HepG2 (cell line): ENCODE data around the gene PEX5L. TPM values are rescaled to one million over a fixed set of nuclear protein-coding genes. Genes with fewer than 3 reads are reported as not detected.

Experiments
- ATAC-seq: fragments of 200-7000 bp; cut with Tn5 transposase; 3 replicates; pipeline ENCODE4 v1.9.1; 2020; ENCODE audit warnings: mild to moderate bottlenecking, moderate library complexity
- BruUV-seq: library from RNA; stranded (reverse); fragments of 400-500 nt; replicated peaks from 2 replicates; lab custom pipeline; 2021; lab: Mats Ljungman, UMichigan
- CTCF ChIA-PET: fragments of 300-600 bp; formaldehyde crosslinking; extraction: SDS; loops from one replicate; lab custom pipeline; 2021; ENCODE audit warnings: low total read pairs, inconsistent platforms, low intra/inter-chr PET ratio; lab: Yijun Ruan, JAX
- POLR2A ChIA-PET: fragments of 350-600 bp; sonication (Branson Sonifier 250); formaldehyde crosslinking; loops from one replicate; lab custom pipeline; 2020; ENCODE audit warnings: antibody characterized with exemption, inconsistent platforms; lab: Yijun Ruan, JAX
- DNase-seq: peaks from one replicate; pipeline ENCODE4 v3.0.0-alpha.2; 2015; ENCODE audit warnings: low spot score
- FAIRE-seq: peaks from 3 replicates; lab custom pipeline; 2011; peaks lifted over from hg19 to GRCh38; lab: Jason Lieb, UNC
- H2AFZ ChIP-seq: one replicate; pipeline ENCODE4 v1.6.1; 2011; ENCODE audit warnings: low read length, inconsistent platforms
- H3K27ac ChIP-seq: fragments of 300-600 bp; 3 replicates; pipeline ENCODE4 v1.8.0; 2011; ENCODE audit warnings: mixed run types, mild to moderate bottlenecking, mixed read lengths, low read length, inconsistent platforms; ENCODE audit not compliant: insufficient read depth; ENCODE audit errors: extremely low read length
- H3K27me3 ChIP-seq, 2 experiments: fragments of 200-600 bp in 1 of 2; 2 replicates in 1 of 2; 3 replicates in 1 of 2; pipeline versions ENCODE4 v1.6.0 to v1.8.0; 2011; ENCODE audit warnings: low read length in 2 of 2, mild to moderate bottlenecking in 2 of 2, moderate library complexity in 2 of 2, inconsistent platforms in 1 of 2; ENCODE audit not compliant: insufficient read depth in 2 of 2, control insufficient read depth in 1 of 2
- H3K36me3 ChIP-seq, 2 experiments: fragments of 200-600 bp in 1 of 2; replicated peaks in 1 of 2; 2 replicates in 1 of 2; 3 replicates in 1 of 2; pipeline versions ENCODE4 v1.5.1 to v1.8.0; 2011; ENCODE audit warnings: low read length in 2 of 2, inconsistent platforms in 1 of 2; ENCODE audit not compliant: insufficient read depth in 2 of 2, control insufficient read depth in 1 of 2
- H3K4me1 ChIP-seq: 2 replicates; pipeline ENCODE4 v1.5.1; 2012; ENCODE audit warnings: low read length, inconsistent platforms; ENCODE audit not compliant: insufficient read depth
- H3K4me2 ChIP-seq: 2 replicates; pipeline ENCODE4 v1.6.0; 2011; ENCODE audit warnings: low read depth, low read length, inconsistent platforms
- H3K4me3 ChIP-seq, 3 experiments: fragments of 200-600 bp in 1 of 3; sonication (generic), shearing (Covaris generic) in 1 of 3; replicated peaks in 1 of 3; 2 replicates each; pipeline ENCODE4 v1.5.1; 2011 to 2016; ENCODE audit warnings: low read length in 3 of 3, inconsistent platforms in 2 of 3, low read depth in 2 of 3, mild to moderate bottlenecking in 2 of 3, control low read depth in 1 of 3, mixed read lengths in 1 of 3; ENCODE audit not compliant: insufficient read depth in 1 of 3
- H3K79me2 ChIP-seq: one replicate; pipeline ENCODE4 v1.6.1; 2011; ENCODE audit warnings: low read length, inconsistent platforms; ENCODE audit not compliant: insufficient read depth
- H3K9ac ChIP-seq: 2 replicates; pipeline ENCODE4 v1.6.0; 2011; ENCODE audit warnings: mild to moderate bottlenecking, low read depth, low read length, inconsistent platforms; ENCODE audit not compliant: insufficient read depth
- H3K9me3 ChIP-seq: 2 replicates; pipeline ENCODE4 v1.5.1; 2012; ENCODE audit warnings: mild to moderate bottlenecking, low read length
- H4K20me1 ChIP-seq: 2 replicates; pipeline ENCODE4 v1.6.0; 2011; ENCODE audit warnings: inconsistent platforms, mild to moderate bottlenecking, low read length, moderate library complexity; ENCODE audit not compliant: insufficient read depth
- ATF7 ChIP-seq, 2 experiments: fragments of 450-650 bp in 1 of 2; sonication (generic) in 1 of 2; formaldehyde crosslinking in 1 of 2; IDR thresholded peaks; 2 replicates each; pipeline versions ENCODE4 v1.4.0 to v1.6.1; 2016 to 2020; ENCODE audit warnings: antibody characterized with exemption in 1 of 2, mild to moderate bottlenecking in 1 of 2, missing genetic modification reagents in 1 of 2
- KLF9 ChIP-seq: IDR thresholded peaks from 2 replicates; pipeline ENCODE4 v1.6.1; 2016; ENCODE audit warnings: low read depth
- MATR3 ChIP-seq: sonication (generic); formaldehyde crosslinking; IDR thresholded peaks from 2 replicates; pipeline ENCODE4 v1.4.0; 2020; ENCODE audit warnings: missing genetic modification reagents
- NFE2L2 ChIP-seq: fragments of 150-350 bp; IDR thresholded peaks from 2 replicates; pipeline ENCODE4 v1.6.1; 2014; ENCODE audit warnings: low read length
- PHF8 ChIP-seq: sonication (generic); formaldehyde crosslinking; IDR thresholded peaks from 2 replicates; pipeline ENCODE4 v1.5.0; 2020; ENCODE audit warnings: missing genetic modification reagents
- RBFOX2 ChIP-seq: fragments of 200-400 bp; formaldehyde crosslinking; IDR thresholded peaks from 2 replicates; pipeline ENCODE4 v1.6.1; 2017; ENCODE audit warnings: low read depth, mild to moderate bottlenecking, low read length
- SUZ12 ChIP-seq: fragments of 150-350 bp; IDR thresholded peaks from 2 replicates; pipeline ENCODE4 v1.6.1; 2014; ENCODE audit warnings: low read depth, low read length
- ZFP90 ChIP-seq: sonication (generic); formaldehyde crosslinking; IDR thresholded peaks from 2 replicates; pipeline ENCODE4 v1.8.0; 2022; ENCODE audit warnings: missing genetic modification reagents, mild to moderate bottlenecking, inconsistent platforms, borderline replicate concordance
- ZFYVE20 ChIP-seq: sonication (generic); formaldehyde crosslinking; IDR thresholded peaks from 2 replicates; pipeline ENCODE4 v1.8.0; 2023; ENCODE audit warnings: low read depth, mild to moderate bottlenecking, moderate library complexity, missing genetic modification reagents, borderline replicate concordance
- ZNF12 ChIP-seq: sonication (generic); formaldehyde crosslinking; IDR thresholded peaks from 2 replicates; pipeline ENCODE4 v1.5.0; 2020; ENCODE audit warnings: missing genetic modification reagents
- ZNF460 ChIP-seq: sonication (generic); formaldehyde crosslinking; IDR thresholded peaks from 2 replicates; pipeline ENCODE4 v1.5.1; 2020; ENCODE audit warnings: missing genetic modification reagents, mild to moderate bottlenecking, borderline replicate concordance
- WGBS: methylation state at CpG from one replicate; pipeline ENCODE4 v1.1.6; 2017; ENCODE audit warnings: low lambda C conversion rate; 5-methylcytosine and 5-hydroxymethylcytosine counted together
- in situ Hi-C: cut with HindIII; loops from 2 replicates; pipeline ENCODE4 v1.10.0; 2017; ENCODE audit warnings: low pct_unique_long_range_greater_than_20kb; ENCODE audit not compliant: extremely low pct_ligation_motif_present
- intact Hi-C: fragments of 100-400 bp; cut with micrococcal nuclease; formaldehyde crosslinking; loops from one replicate; pipeline ENCODE4 v1.10.0; 2022; ENCODE audit not compliant: unreplicated experiment
- polyA plus RNA-seq, 8 experiments: library from polyadenylated mRNA; depleted of rRNA in 3 of 8; stranded (reverse) in 7 of 8; unstranded in 1 of 8; fragments of >200 nt; fragmentation: Illumina TruSeq in 4 of 8; extraction: Trizol in 4 of 8; gene quantifications; 2 replicates each; pipeline versions ENCODE4 v1.2.1 to v1.2.3, GENCODE V29; 2011 to 2016; ENCODE audit warnings: low read depth in 4 of 8, missing spikeins in 1 of 8, mixed read lengths in 1 of 8; ENCODE audit not compliant: insufficient read depth in 1 of 8
- total RNA-seq, 5 experiments: library from RNA; depleted of rRNA; stranded (reverse); fragments of >200 nt; fragmentation: Illumina TruSeq; extraction: Trizol; gene quantifications; 2 replicates each; pipeline ENCODE4 v1.2.3, GENCODE V29; 2016; ENCODE audit warnings: low read depth in 1 of 5
- TF ChIP-seq, protein P1 (sequence below): sonication (generic); formaldehyde crosslinking; IDR thresholded peaks from 2 replicates; pipeline ENCODE4 v1.8.0; 2022; ENCODE audit warnings: missing genetic modification reagents, mild to moderate bottlenecking, moderate library complexity, borderline replicate concordance
- TF ChIP-seq, protein P2 (sequence below): sonication (generic); formaldehyde crosslinking; IDR thresholded peaks from 2 replicates; pipeline ENCODE4 v1.8.0; 2022; ENCODE audit warnings: low read depth, missing genetic modification reagents
- TF ChIP-seq, protein P3 (sequence below): sonication (generic); formaldehyde crosslinking; IDR thresholded peaks from 2 replicates; pipeline ENCODE4 v1.8.1; 2023; ENCODE audit warnings: mild to moderate bottlenecking, moderate library complexity, missing genetic modification reagents
- TF ChIP-seq, protein P4 (sequence below): sonication (generic); formaldehyde crosslinking; IDR thresholded peaks from 2 replicates; pipeline ENCODE4 v1.8.0; 2022; ENCODE audit warnings: missing genetic modification reagents, low read depth, mild to moderate bottlenecking, borderline replicate concordance
- TF ChIP-seq, protein P5 (sequence below): sonication (generic); formaldehyde crosslinking; IDR thresholded peaks from 2 replicates; pipeline ENCODE4 v1.5.0; 2020; ENCODE audit warnings: mild to moderate bottlenecking, missing genetic modification reagents

Gene PEX5L
- total and polyA plus RNA-seq, 2 of the 13 experiments (the other 11 are each of a cell fraction or from before 2014, with no cell fraction given), result not detected

- Histone ChIP-seq H2AFZ (no peak overlapping the region), H3K4me1 (no peaks in the 10 kb centered on the region), H3K36me3 (no peaks in the 10 kb centered on the region), H3K4me3 (no peak overlapping the region), H3K4me2 (no peak overlapping the region), H3K79me2 (no peaks in the 10 kb centered on the region), H3K9ac (no peak overlapping the region), H3K27ac (no peak overlapping the region), H3K9me3 (no peaks in the 10 kb centered on the region), H3K27me3 (peaks cover 0 to 3% of the 10 kb centered on the region in 2 experiments; a peak in 1 of 5 replicates), H4K20me1 (no peaks in the 10 kb centered on the region)
- FAIRE-seq (no peak), ATAC-seq (no peak), DNase-seq (no peak)
- intact Hi-C loops (no loop called here), in situ Hi-C loops (no loop called here)
- BruUV-seq, result no TSS peak
- ChIA-PET POLR2A (no interaction called here), CTCF (no interaction called here)
- TF ChIP-seq, protein P1, sequence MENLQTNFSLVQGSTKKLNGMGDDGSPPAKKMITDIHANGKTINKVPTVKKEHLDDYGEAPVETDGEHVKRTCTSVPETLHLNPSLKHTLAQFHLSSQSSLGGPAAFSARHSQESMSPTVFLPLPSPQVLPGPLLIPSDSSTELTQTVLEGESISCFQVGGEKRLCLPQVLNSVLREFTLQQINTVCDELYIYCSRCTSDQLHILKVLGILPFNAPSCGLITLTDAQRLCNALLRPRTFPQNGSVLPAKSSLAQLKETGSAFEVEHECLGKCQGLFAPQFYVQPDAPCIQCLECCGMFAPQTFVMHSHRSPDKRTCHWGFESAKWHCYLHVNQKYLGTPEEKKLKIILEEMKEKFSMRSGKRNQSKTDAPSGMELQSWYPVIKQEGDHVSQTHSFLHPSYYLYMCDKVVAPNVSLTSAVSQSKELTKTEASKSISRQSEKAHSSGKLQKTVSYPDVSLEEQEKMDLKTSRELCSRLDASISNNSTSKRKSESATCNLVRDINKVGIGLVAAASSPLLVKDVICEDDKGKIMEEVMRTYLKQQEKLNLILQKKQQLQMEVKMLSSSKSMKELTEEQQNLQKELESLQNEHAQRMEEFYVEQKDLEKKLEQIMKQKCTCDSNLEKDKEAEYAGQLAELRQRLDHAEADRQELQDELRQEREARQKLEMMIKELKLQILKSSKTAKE (CRISPR knock-in tag), result no peak
- TF ChIP-seq NFE2L2, result no peak
- no peak for TF ChIP-seq RBFOX2
- TF ChIP-seq, protein P2, sequence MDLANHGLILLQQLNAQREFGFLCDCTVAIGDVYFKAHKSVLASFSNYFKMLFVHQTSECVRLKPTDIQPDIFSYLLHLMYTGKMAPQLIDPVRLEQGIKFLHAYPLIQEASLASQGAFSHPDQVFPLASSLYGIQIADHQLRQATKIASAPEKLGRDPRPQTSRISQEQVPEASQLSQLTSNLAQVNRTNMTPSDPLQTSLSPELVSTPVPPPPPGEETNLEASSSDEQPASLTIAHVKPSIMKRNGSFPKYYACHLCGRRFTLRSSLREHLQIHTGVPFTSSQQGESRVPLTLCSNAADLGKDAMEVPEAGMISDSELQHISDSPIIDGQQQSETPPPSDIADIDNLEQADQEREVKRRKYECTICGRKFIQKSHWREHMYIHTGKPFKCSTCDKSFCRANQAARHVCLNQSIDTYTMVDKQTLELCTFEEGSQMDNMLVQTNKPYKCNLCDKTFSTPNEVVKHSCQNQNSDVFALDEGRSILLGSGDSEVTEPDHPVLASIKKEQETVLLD, result no peak
- TF ChIP-seq MATR3 (CRISPR knock-in tag), result no peak
- no peak for TF ChIP-seq ZFP90 (CRISPR knock-in tag)
- no peak for TF ChIP-seq ZNF460 (CRISPR knock-in tag)
- TF ChIP-seq ZNF12, result no peak
- no peak for TF ChIP-seq ATF7 (IDR thresholded peaks at IDR 0.05)
- TF ChIP-seq ATF7 (CRISPR knock-in tag; IDR thresholded peaks at IDR 0.05), result no peak
- no peak for TF ChIP-seq SUZ12
- no peak for TF ChIP-seq KLF9 (CRISPR knock-in tag)
- no peak for TF ChIP-seq PHF8
- TF ChIP-seq, protein P3, sequence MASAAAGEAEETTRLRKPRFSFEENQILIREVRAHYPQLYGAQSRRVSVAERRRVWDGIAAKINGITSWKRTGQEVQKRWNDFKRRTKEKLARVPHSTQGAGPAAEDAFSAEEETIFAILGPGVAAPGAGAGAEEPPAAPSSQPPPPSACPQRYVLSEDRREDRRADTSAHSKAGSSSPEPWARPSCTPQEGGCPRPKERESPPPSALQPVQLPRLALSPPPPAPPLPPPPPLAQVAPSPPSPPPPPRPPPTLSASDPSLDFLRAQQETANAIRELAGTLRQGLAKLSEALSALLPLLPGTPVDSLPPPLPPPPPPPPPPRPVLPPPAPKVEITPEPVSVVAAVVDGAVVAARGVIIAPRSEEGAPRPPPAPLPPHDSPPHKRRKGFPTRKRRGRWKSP (CRISPR knock-in tag), result no peak
- TF ChIP-seq, protein P4, sequence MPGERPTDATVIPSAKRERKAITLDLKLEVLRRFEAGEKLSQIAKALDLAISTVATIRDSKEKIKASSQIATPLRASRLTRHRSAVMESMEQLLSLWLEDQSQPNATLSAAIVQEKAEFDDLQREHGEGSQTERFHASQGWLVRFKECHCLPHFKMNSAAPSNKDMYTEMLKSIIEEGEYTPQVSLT, result no peak
- no peak for TF ChIP-seq ZFYVE20 (CRISPR knock-in tag)
- TF ChIP-seq, protein P5, sequence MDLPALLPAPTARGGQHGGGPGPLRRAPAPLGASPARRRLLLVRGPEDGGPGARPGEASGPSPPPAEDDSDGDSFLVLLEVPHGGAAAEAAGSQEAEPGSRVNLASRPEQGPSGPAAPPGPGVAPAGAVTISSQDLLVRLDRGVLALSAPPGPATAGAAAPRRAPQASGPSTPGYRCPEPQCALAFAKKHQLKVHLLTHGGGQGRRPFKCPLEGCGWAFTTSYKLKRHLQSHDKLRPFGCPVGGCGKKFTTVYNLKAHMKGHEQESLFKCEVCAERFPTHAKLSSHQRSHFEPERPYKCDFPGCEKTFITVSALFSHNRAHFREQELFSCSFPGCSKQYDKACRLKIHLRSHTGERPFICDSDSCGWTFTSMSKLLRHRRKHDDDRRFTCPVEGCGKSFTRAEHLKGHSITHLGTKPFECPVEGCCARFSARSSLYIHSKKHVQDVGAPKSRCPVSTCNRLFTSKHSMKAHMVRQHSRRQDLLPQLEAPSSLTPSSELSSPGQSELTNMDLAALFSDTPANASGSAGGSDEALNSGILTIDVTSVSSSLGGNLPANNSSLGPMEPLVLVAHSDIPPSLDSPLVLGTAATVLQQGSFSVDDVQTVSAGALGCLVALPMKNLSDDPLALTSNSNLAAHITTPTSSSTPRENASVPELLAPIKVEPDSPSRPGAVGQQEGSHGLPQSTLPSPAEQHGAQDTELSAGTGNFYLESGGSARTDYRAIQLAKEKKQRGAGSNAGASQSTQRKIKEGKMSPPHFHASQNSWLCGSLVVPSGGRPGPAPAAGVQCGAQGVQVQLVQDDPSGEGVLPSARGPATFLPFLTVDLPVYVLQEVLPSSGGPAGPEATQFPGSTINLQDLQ, result no peak
- WGBS, result 19% methylated on average over 8 of the region's 8 CpGs
These were observed 82.5 kb downstream of the PEX5L start for GRCh38 chr3:179953993-179954870.
